B cell (primary cell): ENCODE measurements around the gene OR1K1.

ENCODE experiments used
- CTCF ChIP-seq: fragments of 200-600 bp; IDR thresholded peaks from one replicate; pipeline ENCODE4 v1.8.0; 2022; ENCODE audit warnings: antibody characterized with exemption, mild to moderate bottlenecking
- EZH2 ChIP-seq: IDR thresholded peaks from 2 replicates; pipeline ENCODE4 v1.6.1; 2012; ENCODE audit warnings: borderline replicate concordance, low read depth, mild to moderate bottlenecking, moderate library complexity, low read length; ENCODE audit not compliant: insufficient read depth, poor library complexity, severe bottlenecking

GRCh38 chr9:122788831-122789230 lies 11.1 kb upstream of the OR1K1 start, which contains the start of gene OR5C1:
- TF ChIP-seq CTCF = no peak
- no peak for TF ChIP-seq EZH2
